Breast epithelium (tissue), 3 donors: ENCODE results near the gene OGDHL.

Source experiments
- CTCF ChIP-seq, 3 donors: fragments of 450-650 bp; IDR thresholded peaks; one replicate each; pipeline ENCODE4 v1.5.1; 2016 to 2017; ENCODE audit warnings: antibody characterized with exemption in 3 of 3, mild to moderate bottlenecking in 3 of 3, moderate library complexity in 3 of 3
- POLR2A ChIP-seq: fragments of 450-650 bp; IDR thresholded peaks from one replicate; pipeline ENCODE4 v1.6.1; 2016; ENCODE audit warnings: antibody characterized with exemption, mild to moderate bottlenecking, moderate library complexity
- POLR2AphosphoS5 ChIP-seq, 3 donors: sonication (generic); formaldehyde crosslinking; IDR thresholded peaks; one replicate each; pipeline ENCODE4 v1.6.1; 2017; ENCODE audit warnings: antibody characterized with exemption in 3 of 3

GRCh38 chr10:49751216-49751615 lies 10.9 kb downstream of the OGDHL start:
- TF ChIP-seq POLR2A (no peak), CTCF (IDR thresholded peaks at IDR 0.05) (no peak), POLR2AphosphoS5 (IDR thresholded peaks at IDR 0.05) (no peak)
